ENCODE data around the gene ZFYVE28.
"Not testable (repeated sequence)": the region's sequence is repeated elsewhere in the genome, so short reads cannot be mapped to it uniquely, and the experiment has no call there.

ZFYVE28 gene

DNA sequence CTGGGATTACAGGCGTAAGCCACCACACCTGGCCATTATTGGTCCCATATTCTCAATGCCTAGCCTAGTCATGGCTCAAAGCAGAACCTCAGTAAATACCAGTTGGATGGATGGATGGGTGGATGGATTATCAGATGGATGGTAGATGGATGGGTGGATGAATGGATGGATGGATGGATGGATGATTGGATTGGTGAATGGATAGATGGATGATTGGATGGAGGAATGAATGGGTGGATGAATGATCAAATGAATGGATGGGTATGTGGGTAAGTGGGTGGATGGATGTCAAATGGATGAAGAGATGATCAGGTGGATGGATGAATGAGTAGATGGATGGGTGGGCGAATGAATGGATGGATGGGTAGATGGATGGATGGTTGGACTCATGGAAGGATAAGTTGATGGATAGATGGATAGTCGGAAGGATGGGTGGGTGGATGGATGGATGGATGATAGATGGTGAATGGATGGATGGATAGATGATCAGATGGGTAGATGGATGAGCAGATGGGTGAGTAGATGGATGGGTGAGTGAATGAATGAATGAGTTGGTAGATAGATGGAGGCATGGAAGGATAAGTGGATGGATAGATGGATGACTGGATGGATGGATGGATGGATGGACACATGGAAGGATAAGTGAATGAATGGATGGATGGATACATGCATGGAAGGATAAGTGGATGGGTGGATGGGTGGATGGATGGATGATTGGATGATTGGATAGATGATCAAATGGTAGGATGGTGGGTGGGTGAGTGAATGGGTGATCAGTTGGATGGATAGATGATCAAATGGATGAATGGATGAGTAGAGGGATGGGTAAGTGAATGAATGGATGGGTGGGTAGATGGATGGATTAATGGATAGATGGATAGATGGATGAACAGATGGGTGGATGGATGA lies 28.5 kb upstream of the ZFYVE28 start:
- no peak for DNase-seq

DNA sequence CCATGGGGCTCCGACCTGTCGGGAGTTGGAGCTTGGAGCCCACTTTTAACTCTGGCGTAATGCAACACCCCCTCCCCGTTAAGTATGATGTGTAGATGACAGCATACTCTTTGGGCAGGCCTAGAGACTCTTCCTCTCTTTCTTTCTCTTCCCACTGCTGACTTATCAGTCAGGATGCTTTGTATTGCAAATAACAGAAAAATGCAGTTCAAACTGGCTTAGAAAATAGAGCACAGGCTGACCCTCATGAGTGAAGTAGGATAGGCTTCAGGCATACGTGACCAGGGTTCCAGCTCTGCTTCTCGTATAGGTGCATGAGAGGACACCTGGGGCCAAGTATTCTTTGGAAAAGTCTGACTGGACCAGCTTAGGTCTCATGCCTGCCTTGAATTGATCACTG lies 27.1 kb upstream of the ZFYVE28 start:
- DNase-seq: no peak

DNA sequence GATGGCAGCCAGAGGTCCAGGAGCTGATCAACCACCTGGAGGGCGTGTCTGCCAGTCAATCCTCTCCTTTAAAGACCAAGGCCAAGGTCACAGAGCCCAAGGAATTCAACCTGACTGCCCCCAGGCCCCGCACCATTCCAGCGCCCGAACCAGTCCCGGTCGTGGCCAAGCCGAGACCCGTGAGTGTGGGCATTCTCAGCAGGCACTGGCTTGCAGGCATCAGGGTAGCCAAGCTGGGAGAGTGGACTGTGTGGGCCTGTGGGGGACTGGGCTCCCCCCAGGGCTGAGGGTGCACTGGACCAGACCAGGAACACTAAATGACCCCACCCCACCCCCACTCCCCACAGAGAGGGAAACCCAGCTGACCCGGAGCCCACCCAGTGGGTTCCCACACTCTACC lies 26.7 kb upstream of the ZFYVE28 start:
- no peak for DNase-seq

DNA sequence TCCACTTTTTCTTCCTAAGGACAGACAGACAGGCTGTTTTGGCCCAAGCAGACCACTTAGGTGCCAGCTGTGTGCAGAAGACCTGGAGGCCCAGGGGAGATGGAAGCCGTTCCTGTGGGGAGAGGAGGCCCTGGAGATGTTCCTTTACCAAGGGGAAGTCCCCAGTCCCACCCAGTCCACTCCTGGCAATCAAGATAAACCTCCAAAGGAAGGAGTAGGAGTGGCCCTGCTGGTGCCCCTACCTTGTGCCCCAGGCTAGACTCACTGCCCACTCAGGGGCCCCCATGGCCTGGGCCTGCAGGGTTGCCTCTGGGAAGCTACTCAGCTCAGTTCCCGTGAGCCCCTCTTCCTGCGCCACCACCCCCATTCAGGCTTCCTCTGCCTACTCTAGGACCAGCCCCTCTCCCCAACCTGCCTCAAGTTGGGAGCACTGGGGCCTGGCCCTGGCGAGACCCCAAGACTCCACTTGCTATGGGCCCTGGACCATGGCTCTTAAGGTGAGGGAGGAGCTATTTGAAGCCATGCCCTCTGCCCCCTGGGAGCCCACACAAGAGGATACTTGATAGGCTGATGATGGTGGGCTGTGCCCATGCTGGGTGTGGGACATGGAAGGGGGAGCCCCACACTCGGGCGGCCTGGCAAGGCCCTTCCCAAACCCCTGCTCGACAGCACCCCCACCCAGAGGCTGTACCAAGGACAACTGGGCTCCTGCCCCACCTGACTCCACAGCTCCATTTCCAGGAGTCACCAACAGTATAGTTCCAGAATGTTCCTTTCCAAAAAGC lies 25.7 kb upstream of the ZFYVE28 start:
- no peak for DNase-seq

DNA sequence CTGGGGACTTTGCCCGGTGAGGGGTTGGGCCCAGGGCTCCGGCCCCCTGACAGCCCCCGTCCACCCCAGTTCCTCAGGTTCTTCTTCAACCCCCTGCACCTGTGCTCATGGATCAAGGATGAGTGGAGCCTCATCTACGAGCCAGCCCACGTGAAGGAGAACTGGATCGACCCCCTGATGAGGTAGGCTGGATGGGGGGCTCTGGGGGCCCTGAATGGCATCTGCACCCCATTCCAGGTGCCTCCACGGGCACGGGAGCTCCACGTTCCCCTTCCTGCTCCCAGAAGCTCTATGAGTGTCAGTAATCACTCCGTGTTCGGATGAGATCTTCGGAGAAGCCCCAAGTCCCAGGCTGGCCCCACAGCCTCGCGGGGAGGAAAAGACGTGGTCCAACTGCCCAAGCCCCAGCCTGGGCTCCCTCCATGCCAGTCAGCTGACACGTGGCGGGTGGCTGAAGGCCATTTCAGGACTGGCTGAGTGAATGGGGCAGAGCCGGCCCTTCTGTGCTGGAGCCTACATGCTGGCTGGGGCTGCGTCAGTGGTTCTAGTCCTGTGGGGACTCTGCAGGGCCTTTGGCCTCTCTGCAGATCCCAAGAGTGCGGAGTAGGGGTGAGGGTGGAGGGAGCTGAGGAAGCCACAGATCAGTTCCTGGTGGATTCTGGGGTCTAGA lies 24.8 kb upstream of the ZFYVE28 start:
- no peak for DNase-seq

DNA sequence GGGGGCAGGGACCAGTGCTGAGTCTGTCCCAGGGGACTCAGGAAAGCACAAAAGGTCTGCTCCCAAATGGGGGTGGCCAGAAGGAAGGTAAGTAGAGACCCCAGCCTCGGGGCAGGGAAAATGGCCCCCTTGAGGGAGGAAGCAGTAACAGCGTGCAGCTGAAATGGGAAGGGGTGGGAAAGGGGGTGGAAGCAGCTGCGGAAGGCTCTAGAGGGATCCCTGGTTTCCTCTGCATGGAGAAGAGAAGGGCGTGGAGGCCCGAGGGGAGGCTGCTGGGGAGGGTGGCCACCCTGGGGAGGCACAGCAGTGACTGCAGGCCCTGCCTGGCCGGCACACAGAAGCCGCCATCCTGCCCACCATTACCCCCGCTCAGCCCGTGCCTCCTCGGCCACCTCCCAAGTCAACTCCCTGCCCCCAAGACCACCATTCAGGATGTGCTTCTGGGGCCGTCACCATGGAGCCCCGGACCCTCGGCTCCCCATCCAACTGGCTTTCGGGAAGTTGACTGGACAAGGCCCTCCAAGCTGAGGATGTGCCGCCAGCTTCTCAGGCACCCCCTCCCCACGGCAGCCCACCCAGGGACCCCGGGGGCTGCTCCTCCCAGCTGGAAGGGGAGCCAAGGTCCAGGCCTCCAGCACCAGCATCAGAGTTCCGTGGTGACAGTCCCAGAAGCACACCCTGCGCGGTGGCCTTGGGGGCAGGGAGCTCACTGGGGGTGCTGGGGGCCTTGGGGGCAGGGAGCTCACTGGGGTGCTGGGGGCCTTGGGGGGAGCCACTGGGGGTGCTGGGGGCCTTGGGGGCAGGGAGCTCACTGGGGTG lies 23.9 kb upstream of the ZFYVE28 start:
- DNase-seq: no peak

DNA sequence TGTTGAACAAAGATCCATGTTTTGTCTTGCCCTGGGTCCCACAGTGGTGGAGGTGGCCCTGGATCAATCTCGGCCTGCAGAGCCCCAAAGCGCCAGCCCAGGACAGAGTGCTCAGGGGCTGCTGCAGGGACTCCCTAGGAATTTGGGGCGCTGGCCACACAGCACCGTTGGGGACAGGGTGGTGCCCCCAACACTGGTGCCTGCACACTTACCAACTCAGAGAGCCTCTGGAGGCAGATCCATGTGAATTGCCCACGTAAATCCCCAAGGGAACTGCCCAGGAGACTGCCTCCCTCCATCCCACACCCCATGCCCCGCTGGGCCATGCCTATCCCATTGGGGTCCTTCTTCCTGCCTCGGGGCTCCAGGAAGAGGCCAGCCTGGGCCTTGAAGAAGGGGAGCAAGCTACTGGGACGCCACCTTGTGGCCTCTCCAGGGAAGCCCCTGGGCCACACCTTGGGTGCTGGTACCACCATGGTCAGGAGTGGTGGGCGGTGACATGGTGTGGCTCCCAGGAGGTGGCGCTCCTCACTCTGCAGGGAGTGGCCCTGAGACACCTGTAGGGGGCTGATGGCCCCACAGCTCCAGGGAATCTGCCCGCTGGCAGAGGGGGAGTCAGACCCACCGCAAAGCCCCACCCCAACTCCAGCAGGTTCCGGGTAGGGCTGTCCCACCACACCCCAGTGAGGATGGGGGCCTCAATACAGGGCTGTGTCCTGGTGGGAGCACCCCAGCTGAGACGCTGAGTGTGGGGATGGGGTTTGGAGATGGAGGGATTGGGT lies 23.1 kb upstream of the ZFYVE28 start:
- no peak for DNase-seq

DNA sequence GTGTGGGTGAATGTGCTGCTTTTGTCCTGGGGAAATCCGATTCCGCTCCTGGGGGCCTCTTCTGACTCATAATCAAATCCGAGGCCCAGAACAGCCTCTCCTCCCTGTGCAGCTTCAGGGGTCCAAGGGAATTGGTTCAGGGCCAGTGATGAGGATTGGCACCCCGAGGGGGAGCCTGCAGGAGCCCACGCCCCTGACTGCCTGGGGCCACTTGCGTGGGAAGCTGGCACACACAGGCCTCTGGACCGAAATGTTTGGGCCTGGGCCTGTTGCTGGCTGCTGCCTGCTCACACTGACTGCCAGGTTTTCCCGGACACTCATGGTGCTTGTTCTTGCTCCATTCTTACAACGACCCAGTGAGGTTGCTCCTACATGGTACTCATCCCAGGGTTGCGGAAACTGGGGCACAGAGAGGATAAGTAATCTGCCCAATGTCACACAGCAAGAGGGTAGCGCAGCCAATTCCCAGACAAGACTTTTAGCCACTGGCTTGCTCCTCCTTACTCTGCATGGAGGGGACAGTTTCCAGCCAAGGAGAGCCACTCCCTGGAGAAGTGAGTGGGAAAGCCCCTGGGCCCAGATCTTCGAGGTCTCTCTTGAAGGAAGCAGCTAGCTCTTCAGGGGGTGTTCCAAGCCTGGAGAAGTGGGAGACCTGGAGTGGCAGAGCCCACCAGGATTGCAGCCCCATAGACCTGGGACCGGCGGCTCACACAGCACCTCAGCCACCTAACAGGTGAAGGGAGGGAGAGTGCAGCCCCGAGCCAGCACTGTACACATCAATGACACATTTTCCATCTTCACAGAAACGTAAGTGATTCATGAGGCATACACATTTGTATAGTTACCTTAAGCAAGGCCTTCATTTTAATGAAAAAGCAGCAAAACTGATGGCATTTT lies 20.6 kb upstream of the ZFYVE28 start:
- no peak for DNase-seq

DNA sequence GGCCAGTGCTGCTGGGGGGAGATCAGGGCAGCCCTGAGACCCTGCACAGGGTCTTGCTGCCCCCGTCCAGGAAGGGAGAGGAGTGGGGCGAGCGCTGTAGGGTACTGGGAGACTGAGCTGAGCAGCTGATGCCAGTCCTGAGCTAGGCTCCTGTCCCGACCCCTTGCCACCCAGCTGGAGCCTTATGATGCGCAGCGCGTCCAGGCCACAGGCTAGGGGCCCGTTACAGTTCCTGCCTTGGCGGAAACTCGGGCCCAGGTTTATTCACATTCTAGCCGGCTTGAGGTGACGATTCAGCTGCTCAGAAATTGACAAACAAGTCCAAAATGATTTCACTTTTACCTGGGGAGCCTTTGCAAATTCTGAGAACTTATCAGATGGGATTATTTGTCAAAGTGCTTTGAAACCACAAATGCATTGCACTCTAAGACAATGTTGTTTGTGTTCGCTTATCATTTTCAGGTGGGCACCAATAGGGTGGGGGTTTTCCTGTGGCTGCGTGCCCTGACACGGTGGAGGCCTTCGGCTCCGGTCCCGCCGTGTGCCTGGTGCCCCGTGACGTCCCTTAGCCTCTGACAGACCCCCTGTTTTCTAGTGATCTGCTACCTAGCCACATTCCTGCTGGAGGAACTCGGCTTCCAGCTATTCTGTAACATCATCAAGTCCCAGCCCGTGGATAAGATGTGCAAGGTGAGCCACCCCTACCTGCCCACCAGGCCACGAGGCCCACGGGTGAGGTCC lies 19.2 kb upstream of the ZFYVE28 start:
- no peak for DNase-seq

DNA sequence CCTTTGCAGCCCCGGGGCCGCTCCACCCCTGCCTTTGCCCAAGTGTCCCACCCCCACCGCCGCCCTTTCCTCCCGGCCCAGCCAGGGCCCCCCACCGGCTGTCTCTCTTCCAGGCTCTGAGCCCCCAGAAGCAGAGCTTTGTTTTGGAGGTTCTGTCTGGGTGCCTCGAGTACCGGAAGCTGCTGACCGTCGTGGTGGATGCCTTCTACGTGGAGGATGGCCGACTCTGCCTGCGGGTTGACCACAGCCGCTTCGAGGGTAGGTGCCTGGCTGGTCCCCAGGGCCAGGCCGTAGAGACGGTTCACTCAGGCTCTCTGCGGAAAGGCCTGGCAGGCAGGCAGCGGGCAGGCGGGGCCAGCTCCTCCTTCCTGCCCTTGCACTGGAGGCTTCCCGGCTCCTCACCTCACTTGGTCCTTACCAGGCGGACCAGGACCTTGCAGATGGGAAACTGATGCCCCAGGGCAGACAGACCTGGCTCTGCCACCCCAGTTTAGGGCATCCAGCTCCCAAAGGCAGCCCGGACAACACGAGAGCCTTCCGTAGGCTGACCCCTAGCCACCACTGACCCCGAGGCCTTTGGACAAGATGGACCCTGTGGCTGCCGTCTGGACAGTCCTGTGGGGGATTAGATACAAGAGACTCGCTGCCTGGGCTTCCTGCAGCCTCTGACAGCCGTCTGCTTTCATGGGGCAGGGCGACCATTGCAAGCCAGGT lies 18.5 kb upstream of the ZFYVE28 start:
- no peak for DNase-seq

DNA sequence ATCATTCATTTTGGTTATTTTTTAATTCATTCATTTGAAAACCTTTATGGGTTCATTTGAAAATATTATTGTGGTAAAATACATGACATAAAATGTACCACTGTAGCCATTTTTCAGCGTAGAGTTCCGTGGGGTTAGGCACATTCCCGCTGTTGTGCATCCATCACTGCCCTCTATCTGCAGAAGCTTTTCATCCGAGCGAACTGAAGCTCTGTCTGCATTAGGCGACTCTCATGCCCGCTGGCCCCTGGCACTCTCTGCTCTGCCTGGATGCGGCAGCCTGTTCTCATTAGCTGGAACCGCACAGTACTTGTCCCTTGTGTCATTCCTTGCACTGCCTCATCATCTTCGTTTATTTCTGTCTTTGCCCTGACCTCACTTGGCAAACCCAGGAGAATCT lies 17.9 kb upstream of the ZFYVE28 start:
- DNase-seq: no peak

DNA sequence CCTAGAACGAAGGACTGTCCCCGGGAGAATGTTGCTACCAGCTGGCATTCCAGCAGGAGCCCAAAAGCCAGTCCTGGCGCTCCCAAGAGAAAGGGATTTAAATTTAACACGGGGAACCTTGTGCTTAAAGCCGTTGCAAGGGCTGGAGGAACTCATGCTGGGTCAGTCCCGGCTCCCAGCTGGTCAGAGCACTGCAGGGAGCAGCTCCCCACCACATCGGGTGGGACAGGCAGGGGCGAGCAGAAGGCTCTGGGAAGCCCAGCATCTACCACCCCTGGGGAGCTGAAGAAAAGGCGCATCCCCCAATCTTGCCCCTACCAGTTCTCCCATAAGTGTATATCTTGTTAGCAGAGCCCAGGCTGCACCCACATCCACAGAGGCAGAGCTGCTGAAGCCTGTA lies 16.0 kb upstream of the ZFYVE28 start:
- no peak for DNase-seq

DNA sequence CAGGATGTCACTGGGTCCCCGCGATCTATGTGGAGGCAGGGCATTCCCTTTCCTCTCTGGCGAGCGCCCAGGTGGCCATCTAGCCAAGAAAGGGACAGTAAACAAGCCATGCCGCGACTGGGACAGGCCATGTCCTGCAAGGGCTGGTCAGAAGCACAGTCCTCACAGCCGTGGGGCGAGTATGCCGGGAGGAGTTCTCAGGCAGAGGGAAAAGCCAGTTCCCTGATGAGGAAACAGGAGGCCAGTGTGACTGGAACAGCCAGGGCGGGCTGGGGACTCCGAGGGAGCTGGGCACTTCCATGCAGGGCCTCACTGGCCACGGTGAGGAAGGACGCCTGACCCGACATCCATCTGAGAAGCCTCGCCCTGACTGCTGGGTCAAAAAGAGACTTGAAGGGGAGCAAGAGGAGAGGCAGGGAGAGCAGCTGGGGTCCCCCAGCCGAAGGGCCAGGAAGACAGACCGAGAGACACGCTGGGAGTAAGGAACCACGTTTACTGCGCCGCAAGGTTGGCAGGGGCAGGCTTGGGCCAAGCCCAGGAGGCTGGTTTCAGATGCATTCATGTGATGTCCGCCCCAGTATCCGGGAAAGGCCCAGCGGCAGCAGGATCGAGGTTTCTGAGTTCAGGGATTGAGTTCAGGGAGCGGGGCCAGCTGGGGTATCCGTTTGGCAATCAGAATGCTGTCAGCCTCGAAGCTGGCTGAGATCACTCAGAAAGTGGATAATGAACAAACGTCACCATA lies 15.3 kb upstream of the ZFYVE28 start:
- DNase-seq: no peak

DNA sequence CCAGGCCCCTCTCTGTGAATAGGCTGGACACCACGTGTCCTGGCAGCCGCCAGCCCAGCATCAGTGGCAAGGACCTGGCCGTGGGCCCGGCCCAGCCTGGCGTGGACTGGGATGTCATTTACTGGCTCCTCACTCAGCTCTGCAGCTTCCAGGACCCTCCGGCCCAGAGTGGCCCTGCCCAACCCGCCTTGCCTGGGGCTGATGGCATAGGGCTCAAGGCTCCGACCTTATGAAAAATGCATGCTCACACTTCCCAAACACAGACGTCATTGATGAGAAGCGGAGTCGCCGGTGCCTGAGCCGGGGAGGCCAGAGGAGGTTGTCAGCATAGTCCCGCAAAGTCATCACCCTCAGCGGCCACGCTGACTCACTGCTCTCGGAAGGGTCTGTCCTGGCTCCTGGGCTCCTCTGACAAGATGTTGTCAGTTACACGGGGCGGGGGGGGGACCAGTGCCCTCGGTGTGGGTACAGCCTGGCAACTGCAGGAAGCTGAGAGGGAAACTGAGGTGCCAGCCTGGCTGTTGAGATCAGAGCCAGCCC lies 14.6 kb upstream of the ZFYVE28 start:
- DNase-seq: no peak

DNA sequence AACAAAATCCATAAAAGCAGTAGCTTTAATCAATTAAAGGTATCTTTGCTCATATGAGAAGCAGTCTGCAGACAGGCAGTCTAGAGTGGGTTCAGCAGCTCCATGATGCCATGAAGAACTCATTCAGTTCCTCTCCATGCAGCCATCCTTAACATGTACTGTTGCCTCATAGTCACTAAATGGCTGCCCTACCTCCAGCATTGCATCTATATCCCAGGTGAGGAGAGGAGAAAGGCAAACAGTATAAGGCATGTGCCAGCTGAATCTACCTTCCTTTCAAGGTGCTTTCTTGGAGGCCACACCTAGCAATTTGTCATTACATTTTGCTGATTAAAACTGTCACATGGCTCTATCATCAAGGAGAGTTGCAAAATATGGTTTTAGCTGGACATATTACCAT lies 13.6 kb upstream of the ZFYVE28 start:
- DNase-seq: no peak

DNA sequence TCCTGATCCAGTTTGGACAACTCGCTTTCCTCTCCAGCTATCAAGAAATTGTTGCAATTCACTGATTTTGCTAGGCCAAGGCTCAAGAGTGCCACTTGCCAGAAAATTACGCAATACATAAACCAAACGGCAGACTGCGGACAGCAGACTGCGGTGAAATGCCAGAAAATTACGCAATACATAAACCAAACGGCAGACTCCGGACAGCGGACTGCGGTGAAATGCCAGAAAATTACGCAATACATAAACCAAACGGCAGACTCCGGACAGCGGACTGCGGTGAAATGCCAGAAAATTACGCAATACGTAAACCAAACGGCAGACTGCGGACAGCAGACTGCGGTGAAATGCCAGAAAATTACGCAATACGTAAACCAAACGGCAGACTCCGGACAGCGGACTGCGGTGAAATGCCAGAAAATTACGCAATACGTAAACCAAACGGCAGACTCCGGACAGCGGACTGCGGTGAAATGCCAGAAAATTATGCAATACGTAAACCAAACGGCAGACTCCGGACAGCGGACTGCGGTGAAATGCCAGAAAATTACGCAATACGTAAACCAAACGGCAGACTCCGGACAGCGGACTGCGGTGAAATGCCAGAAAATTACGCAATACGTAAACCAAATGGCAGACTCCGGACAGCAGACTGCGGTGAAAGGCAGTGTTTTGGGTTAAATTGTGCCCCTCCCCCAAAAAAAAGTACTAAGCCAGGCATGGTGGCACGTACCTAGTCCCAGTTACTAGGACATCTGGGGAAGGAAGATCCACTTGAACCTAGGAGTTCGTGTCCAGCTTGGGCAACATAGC lies 11.7 kb upstream of the ZFYVE28 start:
- DNase-seq: not testable (repeated sequence)

DNA sequence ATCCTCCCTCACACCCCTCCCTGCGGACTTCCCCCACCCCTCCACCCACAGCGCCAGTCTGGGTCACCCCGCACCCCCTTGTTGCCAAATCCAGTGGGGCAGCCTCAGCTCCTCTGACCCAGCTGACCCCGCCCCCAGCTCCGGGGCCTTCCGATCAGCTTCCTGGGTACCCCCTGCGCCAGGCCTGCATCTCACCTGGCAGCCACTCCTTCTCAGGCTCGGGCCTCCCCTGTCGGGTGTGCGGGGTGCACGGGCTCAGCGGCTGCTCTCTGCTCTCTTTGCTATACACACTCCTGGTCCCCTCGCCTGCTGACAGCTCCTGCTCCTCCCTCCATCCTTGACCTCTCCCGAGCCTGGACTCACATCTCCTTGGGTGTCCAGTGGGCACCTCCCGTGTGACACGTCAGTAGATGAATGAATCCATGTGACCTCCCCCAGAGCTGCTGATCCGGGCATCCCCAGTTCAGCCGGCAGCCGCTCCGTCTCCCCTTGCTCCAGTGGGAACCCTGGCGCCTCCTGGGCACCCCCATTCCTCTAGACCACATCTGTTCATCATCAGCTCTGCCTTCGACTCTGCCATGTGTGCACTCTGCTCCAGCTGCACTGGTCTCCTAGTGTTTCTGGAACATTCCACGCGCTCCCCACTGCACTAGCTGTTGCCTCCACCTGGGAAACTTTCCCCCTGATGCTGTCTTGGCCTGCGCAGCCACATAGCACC lies 10.2 kb upstream of the ZFYVE28 start:
- DNase-seq: no peak
